Activated T-helper 1 cell treated with Interleukin-2 at 50 U/mL for 16 hours (primary cell): ENCODE results near the gene FAM120B.

Source experiments
- DNase-seq: peaks from one replicate; pipeline ENCODE4 v3.0.0-alpha.2; 2020; ENCODE audit warnings: low read depth

Gene FAM120B

GRCh38 chr6:170360476-170360875, 53.9 kb downstream of the FAM120B start:
- DNase-seq: no peak

- no peak for DNase-seq
Observed at GRCh38 chr6:170361335-170361734, 54.8 kb downstream of the FAM120B start.

GRCh38 chr6:170362121-170362520, 55.6 kb downstream of the FAM120B start:
- DNase-seq: no peak

GRCh38 chr6:170363255-170363654, 56.7 kb downstream of the FAM120B start:
- DNase-seq: no peak

GRCh38 chr6:170365121-170365520, 58.6 kb downstream of the FAM120B start:
- no peak for DNase-seq

- no peak for DNase-seq
Observed at GRCh38 chr6:170365593-170365992, 59.0 kb downstream of the FAM120B start.

- DNase-seq: no peak
Observed at GRCh38 chr6:170366248-170366960, 59.8 kb downstream of the FAM120B start.

- DNase-seq: no peak
Observed at GRCh38 chr6:170367241-170367640, 60.7 kb downstream of the FAM120B start.

- no peak for DNase-seq
Observed at GRCh38 chr6:170368544-170368943, 62.0 kb downstream of the FAM120B start.

GRCh38 chr6:170369403-170369802, 62.8 kb downstream of the FAM120B start:
- DNase-seq: no peak

GRCh38 chr6:170370416-170370815, 63.9 kb downstream of the FAM120B start:
- DNase-seq: no peak

- no peak for DNase-seq
Observed at GRCh38 chr6:170371080-170371479, 64.5 kb downstream of the FAM120B start.

GRCh38 chr6:170371588-170371987, 65.0 kb downstream of the FAM120B start:
- DNase-seq: no peak

- no peak for DNase-seq
Observed at GRCh38 chr6:170372380-170373325, 66.1 kb downstream of the FAM120B start.

GRCh38 chr6:170374571-170375444, 68.2 kb downstream of the FAM120B start:
- DNase-seq: no peak

GRCh38 chr6:170375661-170376060, 69.1 kb downstream of the FAM120B start:
- DNase-seq: no peak

- DNase-seq: no peak
Observed at GRCh38 chr6:170376386-170377043, 70.0 kb downstream of the FAM120B start.

GRCh38 chr6:170378502-170378901, 71.9 kb downstream of the FAM120B start:
- DNase-seq: no peak

- DNase-seq: no peak
Observed at GRCh38 chr6:170381562-170381961, 75.0 kb downstream of the FAM120B start.

- DNase-seq: no peak
Observed at GRCh38 chr6:170383466-170384035, 77.0 kb downstream of the FAM120B start.

GRCh38 chr6:170385506-170385905, 78.9 kb downstream of the FAM120B start:
- no peak for DNase-seq
